Measurements from ENCODE around the gene TMEM213.

- TF ChIP-seq CTCF (IDR thresholded peaks at IDR 0.05) (no peak), TCF7L2 (IDR thresholded peaks at IDR 0.05; ENCODE audit: low read depth, low read length) (no peak), SIN3A (IDR thresholded peaks at IDR 0.05; ENCODE audit: borderline replicate concordance, insufficient read depth, low read depth, low read length) (no peak), REST (IDR thresholded peaks at IDR 0.05; ENCODE audit: insufficient read depth in 1 of 2, low read depth in 2 of 2, low read length in 1 of 2) (no peak)
Measured at GRCh38 chr7:138838166-138838565, 40.4 kb downstream of the TMEM213 start.
